ENCODE results near the gene IGFN1. TPM values are rescaled to one million over a fixed set of nuclear protein-coding genes. Genes with fewer than 3 reads are reported as not detected.

IGFN1 gene
- total and polyA plus RNA-seq, 9 of the 15 experiments (the other 6 are each of a cell fraction or from before 2014, with no cell fraction given) = 0.04 TPM; not detected in 8

- TF ChIP-seq KDM4B (IDR thresholded peaks at IDR 0.05; ENCODE audit: borderline replicate concordance in 2 of 2, low read depth in 1 of 2) = peak in 1 of 2 experiments; percentile 70; a peak in 1 of 4 replicates
- 0 out of 2 replicates have a peak, but pooled peaks have one; percentile 18 for TF ChIP-seq MECOM (CRISPR knock-in tag; IDR thresholded peaks at IDR 0.05)
- TF ChIP-seq SUPT5H (IDR thresholded peaks at IDR 0.05) = 0 out of 2 replicates have a peak, but pooled peaks have one; percentile 12
- peak; percentile 97 for TF ChIP-seq TAL1 (IDR thresholded peaks at IDR 0.05)
- TF ChIP-seq SOX6 (IDR thresholded peaks at IDR 0.05) = peak; percentile 90
- TF ChIP-seq WHSC1 (IDR thresholded peaks at IDR 0.05; ENCODE audit: low read length) = no peak
- peak; percentile 92 for TF ChIP-seq NCOR1 (IDR thresholded peaks at IDR 0.05)
- TF ChIP-seq E2F6 (IDR thresholded peaks at IDR 0.05; ENCODE audit: borderline replicate concordance in 1 of 2, extremely low read depth in 1 of 2, insufficient read depth in 1 of 2, insufficient read length in 1 of 2, low read depth in 1 of 2, low read length in 1 of 2, poor library complexity in 1 of 2, severe bottlenecking in 1 of 2) = peak in 1 of 2 experiments; percentile 4
- TF ChIP-seq HES1 (IDR thresholded peaks at IDR 0.05; ENCODE audit: low read depth) = no peak
- peak; percentile 54; the same call in 1 of the 2 replicates for TF ChIP-seq NCOA6 (IDR thresholded peaks at IDR 0.05)
- TF ChIP-seq TCF7 (IDR thresholded peaks at IDR 0.05; ENCODE audit: borderline replicate concordance) = 0 out of 2 replicates have a peak, but pooled peaks have one; percentile 32
- no peak for TF ChIP-seq ZNF232 (CRISPR knock-in tag; IDR thresholded peaks at IDR 0.05)
- no peak for TF ChIP-seq CHCHD3 (CRISPR knock-in tag; IDR thresholded peaks at IDR 0.05)
- TF ChIP-seq NBN (IDR thresholded peaks at IDR 0.05; ENCODE audit: low read depth) = 0 out of 2 replicates have a peak, but pooled peaks have one; percentile 58
- peak; percentile 92 for TF ChIP-seq CCNT2 (IDR thresholded peaks at IDR 0.05; ENCODE audit: borderline replicate concordance, extremely low read depth, insufficient read length, low read depth, low read length)
- 0 out of 4 replicates have a peak, but pooled peaks of 1 of the 2 experiments have one; percentile 41 for TF ChIP-seq MNT (conservative IDR thresholded peaks at IDR 0.05)
- peak; percentile 89 for TF ChIP-seq FOXM1 (IDR thresholded peaks at IDR 0.05; ENCODE audit: low read depth)
- TF ChIP-seq FOXM1 (CRISPR knock-in tag; IDR thresholded peaks at IDR 0.05; ENCODE audit: low read depth) = 0 out of 2 replicates have a peak, but pooled peaks have one; percentile 62
- peak; percentile 33; the same call in 1 of the 2 replicates for TF ChIP-seq HMGXB4 (CRISPR knock-in tag; IDR thresholded peaks at IDR 0.05)
- peak; percentile 44; the same call in 1 of the 2 replicates for TF ChIP-seq GABPA (tag; conservative IDR thresholded peaks at IDR 0.05; ENCODE audit: low read depth)
- TF ChIP-seq MEF2D (tag; conservative IDR thresholded peaks at IDR 0.05; ENCODE audit: low read depth) = no peak
These were observed 36.9 kb upstream of the IGFN1 start (continued) for GRCh38 chr1:201153474-201154388.

Measured in K562 (cell line).